Tibial nerve (tissue), 4 donors: ENCODE measurements around the gene CAMK1D.

Experiments used
- EP300 ChIP-seq, 2 donors: sonication (generic); formaldehyde crosslinking; IDR thresholded peaks; one replicate each; pipeline ENCODE4 v1.6.1; 2017; ENCODE audit warnings: antibody characterized with exemption in 2 of 2, mild to moderate bottlenecking in 1 of 2
- POLR2A ChIP-seq, 2 donors: fragments of 450-650 bp; IDR thresholded peaks; one replicate each; pipeline ENCODE4 v1.6.1; 2017; ENCODE audit warnings: antibody characterized with exemption in 2 of 2, mild to moderate bottlenecking in 2 of 2, moderate library complexity in 2 of 2
- TF ChIP-seq, protein P1 (sequence below), 5 experiments: fragments of 200-600 bp in 3 of 5; fragments of 450-650 bp in 2 of 5; sonication (generic) in 3 of 5; IDR thresholded peaks; one replicate each; pipeline ENCODE4 v1.5.1; 2016 to 2019; ENCODE audit warnings: antibody characterized with exemption in 5 of 5, mild to moderate bottlenecking in 3 of 5, moderate library complexity in 2 of 5

DNA sequence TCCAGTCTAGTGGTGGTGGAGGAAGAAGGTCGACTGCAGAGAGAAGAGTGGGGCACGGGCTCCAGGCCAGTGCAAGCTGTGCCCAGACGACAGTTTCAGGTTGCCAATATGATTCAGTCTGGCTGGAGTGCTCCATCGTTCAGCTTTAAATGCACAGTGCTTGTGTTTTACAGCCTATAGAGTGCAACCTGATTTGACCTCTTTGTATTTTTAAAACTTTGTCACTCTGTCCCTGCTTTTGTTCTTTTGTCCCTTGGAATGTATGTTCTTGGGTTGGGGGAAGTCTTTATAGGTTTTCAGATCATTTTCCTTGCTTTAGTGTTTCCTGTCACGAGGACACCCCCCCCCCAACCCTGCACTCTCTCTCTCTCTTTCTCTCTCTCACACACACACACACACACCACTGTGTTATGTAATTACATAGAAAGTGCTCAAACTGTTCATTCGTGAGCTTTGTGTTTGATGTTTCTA, 198.0 kb downstream of the CAMK1D start:
- TF ChIP-seq, protein P1, sequence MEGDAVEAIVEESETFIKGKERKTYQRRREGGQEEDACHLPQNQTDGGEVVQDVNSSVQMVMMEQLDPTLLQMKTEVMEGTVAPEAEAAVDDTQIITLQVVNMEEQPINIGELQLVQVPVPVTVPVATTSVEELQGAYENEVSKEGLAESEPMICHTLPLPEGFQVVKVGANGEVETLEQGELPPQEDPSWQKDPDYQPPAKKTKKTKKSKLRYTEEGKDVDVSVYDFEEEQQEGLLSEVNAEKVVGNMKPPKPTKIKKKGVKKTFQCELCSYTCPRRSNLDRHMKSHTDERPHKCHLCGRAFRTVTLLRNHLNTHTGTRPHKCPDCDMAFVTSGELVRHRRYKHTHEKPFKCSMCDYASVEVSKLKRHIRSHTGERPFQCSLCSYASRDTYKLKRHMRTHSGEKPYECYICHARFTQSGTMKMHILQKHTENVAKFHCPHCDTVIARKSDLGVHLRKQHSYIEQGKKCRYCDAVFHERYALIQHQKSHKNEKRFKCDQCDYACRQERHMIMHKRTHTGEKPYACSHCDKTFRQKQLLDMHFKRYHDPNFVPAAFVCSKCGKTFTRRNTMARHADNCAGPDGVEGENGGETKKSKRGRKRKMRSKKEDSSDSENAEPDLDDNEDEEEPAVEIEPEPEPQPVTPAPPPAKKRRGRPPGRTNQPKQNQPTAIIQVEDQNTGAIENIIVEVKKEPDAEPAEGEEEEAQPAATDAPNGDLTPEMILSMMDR (IDR thresholded peaks at IDR 0.05), result no peak
- TF ChIP-seq POLR2A (IDR thresholded peaks at IDR 0.05) (no peak), EP300 (IDR thresholded peaks at IDR 0.05) (no peak)
